ENCODE results near the gene PARD3B.

Gene PARD3B

GRCh38 chr2:204544961-204545860 is at the start of gene PARD3B:
PARD3B (plus strand) TSS chr2:204545475; CDS start chr2:204546000, 525 bp downstream.
- DNase-seq, result peak; percentile 51

GRCh38 chr2:204496779-204497178 is 48.5 kb upstream of the PARD3B start:
- no peak for DNase-seq

DNA sequence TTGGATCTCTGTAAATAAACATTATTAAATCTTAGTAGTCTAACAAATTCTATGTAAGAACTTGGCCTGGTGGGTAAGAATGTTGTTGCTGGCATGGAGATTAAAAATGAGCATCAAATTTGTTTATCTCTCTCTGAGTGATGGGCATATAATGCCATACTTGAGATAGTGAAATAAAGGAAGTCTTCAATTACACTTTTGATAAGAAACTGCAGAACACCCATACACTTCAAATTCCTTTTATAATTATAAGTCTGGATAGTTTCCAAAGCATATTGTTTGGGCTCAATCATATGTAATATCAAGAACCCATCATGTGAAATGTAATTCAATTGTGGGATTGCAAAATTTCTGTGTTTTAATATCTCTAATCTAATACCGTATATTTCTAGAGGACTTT is 47.4 kb upstream of the PARD3B start:
- no peak for DNase-seq

DNA sequence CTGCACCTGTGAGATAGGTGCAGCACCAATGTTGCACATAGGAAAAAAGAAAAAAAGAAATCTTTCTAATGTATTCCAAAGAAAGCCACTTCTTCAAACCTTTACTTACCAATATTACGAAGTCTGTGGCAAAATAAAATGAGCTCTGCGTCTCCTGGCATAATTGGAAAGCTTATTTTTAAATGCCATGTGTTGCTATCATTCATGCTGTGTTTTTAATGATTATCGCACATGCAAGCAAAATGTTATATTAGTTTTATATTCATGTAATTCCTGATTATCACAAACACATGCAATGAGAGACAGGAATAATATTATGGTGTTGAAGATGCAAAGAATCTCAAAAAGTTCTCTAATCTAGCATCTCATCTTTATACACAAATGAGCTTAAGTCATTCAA is 47.0 kb upstream of the PARD3B start:
- no peak for DNase-seq

DNA sequence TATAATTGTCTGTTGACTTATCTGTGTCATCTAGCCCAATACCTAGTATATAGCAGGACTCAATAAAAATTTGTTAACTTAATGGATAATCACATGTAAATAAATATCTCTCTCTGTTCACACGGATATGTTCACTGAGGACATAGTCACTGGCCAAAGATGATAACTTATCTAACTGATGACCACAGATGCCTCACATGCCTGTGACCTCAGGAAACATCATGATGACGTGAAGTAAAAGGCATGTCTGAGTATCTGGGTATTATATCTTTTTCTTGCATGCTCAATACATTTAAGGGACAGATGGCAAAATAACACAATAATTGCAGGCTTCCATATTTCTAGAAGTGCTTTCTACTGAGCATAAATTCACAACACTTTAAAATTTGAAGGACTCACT is 41.4 kb upstream of the PARD3B start:
- no peak for DNase-seq

- DNase-seq, result no peak
Measured at GRCh38 chr2:204504594-204504993, 40.7 kb upstream of the PARD3B start.

- DNase-seq, result no peak
Measured at GRCh38 chr2:204505488-204505887, 39.8 kb upstream of the PARD3B start.

- no peak for DNase-seq
Measured at GRCh38 chr2:204505946-204506345, 39.3 kb upstream of the PARD3B start.

DNA sequence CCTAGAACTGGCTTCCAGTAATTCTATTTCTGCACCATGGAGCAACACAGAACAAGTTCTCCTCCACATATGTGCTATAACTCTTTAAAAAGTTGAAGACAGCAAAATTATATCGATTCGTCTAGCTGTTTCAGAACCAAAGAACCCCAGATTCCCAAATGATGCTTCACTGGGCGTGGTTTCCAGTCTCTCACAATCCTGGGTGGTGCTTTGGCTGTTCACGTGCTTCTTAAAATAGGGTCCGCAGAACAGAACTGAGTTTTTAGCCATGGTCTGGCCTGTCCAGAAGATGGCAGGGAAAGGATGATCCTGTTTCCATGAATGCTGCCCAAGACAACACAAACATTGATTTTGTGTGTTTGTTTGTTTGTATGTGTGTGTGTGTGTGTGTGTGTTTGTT is 37.6 kb upstream of the PARD3B start:
- no peak for DNase-seq

DNA sequence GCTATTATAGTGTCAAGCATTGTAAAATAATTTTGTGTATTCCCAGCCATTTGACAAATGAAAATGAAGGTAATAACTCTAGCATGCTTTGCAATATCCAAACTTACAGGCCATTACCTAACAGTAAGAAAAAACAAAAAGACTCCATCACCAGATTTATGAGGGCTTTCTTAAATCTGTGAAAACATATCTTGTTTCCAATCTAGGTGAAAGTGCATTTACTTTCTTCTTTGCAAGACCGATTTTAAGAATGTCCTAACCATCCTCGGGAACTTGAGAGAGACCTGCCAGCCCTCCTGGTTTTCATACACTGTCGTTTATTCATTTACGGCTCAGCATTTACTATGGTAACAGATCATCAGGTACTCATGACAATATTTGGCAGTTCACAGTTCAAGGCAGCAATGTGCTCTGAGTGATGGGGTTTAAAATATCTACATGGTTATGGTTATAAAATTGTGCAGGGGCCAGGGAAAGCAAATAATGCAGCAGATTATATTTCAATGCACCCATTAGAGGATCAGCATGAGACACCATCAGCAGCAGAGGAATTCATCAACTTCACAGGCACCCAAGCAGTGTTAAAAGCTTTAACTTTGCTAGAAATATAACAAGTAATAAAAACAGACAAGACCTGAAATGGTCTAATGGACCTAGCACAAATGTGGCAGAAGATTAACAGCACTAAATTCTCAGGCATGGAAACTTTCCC is 34.4 kb upstream of the PARD3B start:
- no peak for DNase-seq

DNA sequence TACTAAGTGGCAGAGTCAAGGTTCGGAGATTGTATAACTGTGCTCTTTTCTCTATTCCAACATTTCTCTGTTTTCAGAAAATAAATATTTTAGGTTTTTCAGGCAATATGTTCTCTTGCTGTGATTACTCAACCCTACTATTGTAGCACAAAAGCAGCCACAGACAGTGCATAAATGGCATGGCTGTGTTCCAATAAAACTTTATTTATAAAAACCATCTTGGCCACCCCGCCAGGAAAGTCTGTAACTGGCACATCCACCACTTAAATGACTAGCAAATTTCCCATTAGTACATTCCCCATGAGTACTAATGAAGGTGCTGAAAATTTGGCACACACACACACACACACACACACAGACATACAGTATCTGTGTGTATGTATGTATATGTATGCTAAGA is 30.8 kb upstream of the PARD3B start:
- no peak for DNase-seq

DNA sequence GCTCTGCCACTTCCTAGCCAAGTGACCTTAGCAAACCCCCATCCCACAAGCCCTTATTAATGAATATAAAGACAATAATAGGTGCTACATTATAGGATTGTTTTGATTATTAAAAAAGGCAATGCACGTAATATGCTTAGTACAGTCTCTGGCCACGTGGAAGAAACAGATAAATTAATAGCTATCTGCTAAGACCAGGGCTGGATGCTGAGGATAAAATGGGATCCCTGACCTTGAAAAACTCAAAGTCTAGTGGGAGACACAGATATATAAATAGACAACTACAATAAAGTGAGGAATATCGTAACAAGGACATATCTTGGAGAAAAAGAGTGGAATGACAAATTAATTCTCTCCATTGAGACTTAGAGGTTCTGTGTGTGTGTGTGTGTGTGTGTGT is 29.9 kb upstream of the PARD3B start:
- DNase-seq, result no peak

DNA sequence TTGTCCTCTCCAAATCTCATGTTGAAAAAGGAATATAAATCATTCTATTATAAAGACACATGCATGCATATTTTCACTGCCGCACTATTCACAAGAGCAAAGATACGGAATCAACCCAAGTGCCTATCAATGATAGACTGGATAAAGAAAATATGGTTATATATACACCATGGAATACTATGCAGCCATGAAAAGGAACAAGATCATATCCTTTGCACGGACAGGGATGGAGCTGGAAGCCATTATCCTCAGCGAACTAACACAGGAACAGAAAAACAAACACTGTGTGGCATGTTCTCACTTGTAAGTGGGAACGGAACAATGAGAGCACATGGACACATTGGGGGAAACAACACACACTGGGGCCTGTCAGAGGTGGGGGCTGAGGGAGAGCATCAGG is 28.1 kb upstream of the PARD3B start:
- DNase-seq, result no peak

- no peak for DNase-seq
Measured at GRCh38 chr2:204529795-204530463, 15.3 kb upstream of the PARD3B start.

- DNase-seq, result no peak
Measured at GRCh38 chr2:204530464-204530805, 14.8 kb upstream of the PARD3B start.

- peak; percentile 3 for DNase-seq
Measured at GRCh38 chr2:204533629-204534370, 11.5 kb upstream of the PARD3B start.

- no peak for DNase-seq
Measured at GRCh38 chr2:204535356-204535755, 9.9 kb upstream of the PARD3B start.

DNA sequence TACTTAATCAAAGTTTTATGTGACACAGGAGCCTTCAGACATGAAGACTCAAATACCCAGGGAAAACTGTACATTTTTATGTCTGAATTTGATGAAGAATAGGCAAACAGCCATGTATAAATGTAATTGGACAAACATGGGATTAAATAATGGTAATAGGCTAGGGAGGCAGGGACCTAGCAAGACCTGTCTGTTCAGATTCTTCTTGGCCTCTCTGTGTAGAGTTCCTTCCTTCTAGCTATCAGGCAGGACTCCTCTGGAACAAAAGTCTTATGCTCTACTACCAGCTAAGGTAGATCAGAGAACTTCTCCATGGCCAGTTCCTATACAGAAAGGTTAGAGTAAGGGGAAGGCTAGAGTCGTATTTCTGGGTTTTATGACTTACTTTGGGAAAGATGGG is 9.5 kb upstream of the PARD3B start:
- no peak for DNase-seq

- DNase-seq, result peak; percentile 23
Measured at GRCh38 chr2:204538182-204539018, 6.9 kb upstream of the PARD3B start.

- no peak for DNase-seq
Measured at GRCh38 chr2:204539019-204539385, 6.3 kb upstream of the PARD3B start.

- no peak for DNase-seq
Measured at GRCh38 chr2:204541637-204542036, 3.6 kb upstream of the PARD3B start.

GRCh38 chr2:204542982-204543608 is 2.2 kb upstream of the PARD3B start:
- peak; percentile 6 for DNase-seq
